Panc1 (cell line): Measurements from ENCODE around the gene PYM1. TPM values are rescaled to one million over a fixed set of nuclear protein-coding genes. Genes with fewer than 3 reads are reported as not detected.

Experiments used
- ATAC-seq: fragments of 200-7000 bp; cut with Tn5 transposase; 2 replicates; pipeline ENCODE4 v1.9.1; 2020; ENCODE audit warnings: mild to moderate bottlenecking, moderate library complexity
- BruUV-seq: library from RNA; stranded (reverse); fragments of 400-500 nt; replicated peaks from 2 replicates; lab custom pipeline; 2021; lab: Mats Ljungman, UMichigan
- CTCF ChIA-PET: fragments of 300-600 bp; sonication (Branson Sonifier 250); formaldehyde crosslinking; loops from one replicate; lab custom pipeline; 2022; ENCODE audit warnings: antibody characterized with exemption; lab: Charles Lee
- POLR2A ChIA-PET: fragments of 300-600 bp; sonication (Branson Sonifier 250); formaldehyde crosslinking; loops from one replicate; lab custom pipeline; 2022; ENCODE audit warnings: antibody characterized with exemption; lab: Charles Lee
- DNase-seq: peaks from one replicate; pipeline ENCODE4 v3.0.0-alpha.2; 2010; ENCODE audit warnings: low read depth, low spot score
- H3K27ac ChIP-seq: 2 replicates; pipeline ENCODE4 v1.5.1; 2011; ENCODE audit warnings: mild to moderate bottlenecking, low read length, inconsistent platforms
- H3K27me3 ChIP-seq: fragments of 200-500 bp; sonication (Bioruptor generic); 2 replicates; pipeline ENCODE4 v1.6.0; 2014; ENCODE audit warnings: low read length, inconsistent platforms; ENCODE audit not compliant: control insufficient read depth, insufficient read depth
- H3K36me3 ChIP-seq: fragments of 200-500 bp; sonication (Bioruptor generic); 2 replicates; pipeline ENCODE4 v1.5.1; 2014; ENCODE audit warnings: inconsistent platforms, mild to moderate bottlenecking, low read length, moderate library complexity; ENCODE audit not compliant: control insufficient read depth, insufficient read depth
- H3K4me1 ChIP-seq: 2 replicates; pipeline ENCODE4 v1.5.1; 2011; ENCODE audit warnings: inconsistent platforms, mild to moderate bottlenecking, low read length, moderate library complexity; ENCODE audit not compliant: control insufficient read depth, insufficient read depth
- H3K4me3 ChIP-seq, 2 experiments: 2 replicates each; pipeline ENCODE4 v1.5.1; 2011 to 2012; ENCODE audit warnings: low read depth in 2 of 2, low read length in 2 of 2, mild to moderate bottlenecking in 2 of 2, inconsistent platforms in 1 of 2, moderate library complexity in 1 of 2
- H3K9me3 ChIP-seq: fragments of 200-500 bp; sonication (Bioruptor generic); 2 replicates; pipeline ENCODE4 v1.5.1; 2014; ENCODE audit warnings: low read depth, mild to moderate bottlenecking, inconsistent platforms, low read length, moderate library complexity; ENCODE audit not compliant: control insufficient read depth, insufficient read depth
- CTCF ChIP-seq: fragments of 450-650 bp; IDR thresholded peaks from 2 replicates; pipeline ENCODE4 v1.5.1; 2017; ENCODE audit warnings: mild to moderate bottlenecking
- POLR2AphosphoS5 ChIP-seq: IDR thresholded peaks from 2 replicates; pipeline ENCODE4 v1.6.1; 2012; ENCODE audit warnings: mild to moderate bottlenecking, low read depth, low read length, moderate library complexity
- REST ChIP-seq, 2 experiments: IDR thresholded peaks; 2 replicates each; pipeline ENCODE4 v1.6.1; 2011 to 2012; ENCODE audit warnings: low read depth in 2 of 2, control low read depth in 1 of 2, low read length in 1 of 2, mild to moderate bottlenecking in 1 of 2, moderate library complexity in 1 of 2; ENCODE audit not compliant: insufficient read depth in 1 of 2
- SIN3A ChIP-seq: IDR thresholded peaks from 2 replicates; pipeline ENCODE4 v1.6.1; 2012; ENCODE audit warnings: low read depth, mild to moderate bottlenecking, low read length, moderate library complexity, borderline replicate concordance; ENCODE audit not compliant: insufficient read depth
- in situ Hi-C: cut with HindIII; loops from 2 replicates; pipeline ENCODE4 v1.10.0; 2016; ENCODE audit warnings: low sequenced_read_pairs, low pct_unique_long_range_greater_than_20kb
- intact Hi-C: fragments of 100-400 bp; cut with micrococcal nuclease; formaldehyde crosslinking; loops from one replicate; pipeline ENCODE4 v1.10.0; 2022; ENCODE audit not compliant: unreplicated experiment
- total RNA-seq: library from RNA; stranded (reverse); gene quantifications from one replicate; pipeline ENCODE4 v1.2.1, GENCODE V29; 2021; ENCODE audit not compliant: unreplicated experiment

The PYM1 gene
- total RNA-seq, 1 experiment from 2014 or later: 32.2 TPM

GRCh38 chr12:55930771-55931316 is 3.1 kb upstream of the PYM1 start, which contains the start of gene DGKA:
TSS of gene DGKA (plus strand) at chr12:55931162. CDS start at chr12:55936504, 5,342 bp downstream.
- in situ Hi-C loops: no loop called here
- Histone ChIP-seq H3K4me3 (peak within 1 kb of the TSS; percentile 46 to 69), H3K27ac (peak within 1 kb of the TSS; percentile 69), H3K27me3 (peaks cover 14% of the 10 kb centered on the region; the same call in 1 of the 2 replicates), H3K36me3 (no peaks in the 10 kb centered on the region; the same call in 1 of the 2 replicates), H3K4me1 (peaks cover 33% of the 10 kb centered on the region), H3K9me3 (no peaks in the 10 kb centered on the region)
- peak; percentile 53 for ATAC-seq
- intact Hi-C loops: no loop called here
- no TSS peak for BruUV-seq
- TF ChIP-seq CTCF (peak; percentile 84), SIN3A (no peak)
- peak; percentile 67 for DNase-seq
- CTCF ChIA-PET: interaction anchor here (0.5 to 2.1 kb wide), 8 partner anchors 9 to 104 kb away, joined by 3 to 22 read pairs (median 4); partner anchors contain the start of genes DNAJC14 and RAB5B
- POLR2A ChIA-PET: interaction anchor here (0.6 kb wide), 1 partner anchor 1916 kb away, joined by 7 read pairs; the partner anchor contains the start of gene CTDSP2

- peak overlapping the region; percentile 66 for H3K27ac ChIP-seq
- H3K4me1 ChIP-seq: peaks cover 39% of the 10 kb centered on the region
- peaks cover 14% of the 10 kb centered on the region; the same call in 1 of the 2 replicates for H3K27me3 ChIP-seq
- no peak overlapping the region for H3K4me3 ChIP-seq
- in situ Hi-C loops: no loop called here
- no peak for ATAC-seq
- intact Hi-C loops: loop anchor here (5.0 kb wide), 1 partner anchor 202 kb away; the partner anchor contains the start of gene CD63
- no peaks in the 10 kb centered on the region for H3K9me3 ChIP-seq
- DNase-seq: no peak
- TF ChIP-seq CTCF: no peak
- BruUV-seq: no TSS peak
- POLR2A ChIA-PET: interaction anchor here (0.5 kb wide), 1 partner anchor 19 kb away, joined by 4 read pairs; no protein-coding TSS in a partner anchor
- CTCF ChIA-PET: interaction anchor here (0.6 kb wide), 1 partner anchor 43 kb away, joined by 3 read pairs; no protein-coding TSS in a partner anchor
- peaks cover 4% of the 10 kb centered on the region; the same call in 1 of the 2 replicates for H3K36me3 ChIP-seq
Measured at GRCh38 chr12:55929306-55929791, 1.7 kb upstream of the PYM1 start.

GRCh38 chr12:55926738-55927587 is 731 bp downstream of the PYM1 start:
- peak; percentile 89 for ATAC-seq
- TF ChIP-seq REST (IDR thresholded peaks at IDR 0.05; ENCODE audit: insufficient read depth in 1 of 2, low read depth in 2 of 2, low read length in 1 of 2) (no peak), POLR2AphosphoS5 (peak; percentile 76; the same call in 1 of the 2 replicates), CTCF (peak; percentile 96)
- peak overlapping the region; percentile 67 to 91 for H3K4me3 ChIP-seq
- BruUV-seq: TSS peak; percentile 97
- ChIA-PET CTCF (interaction anchor here (0.6 to 0.7 kb wide), 5 partner anchors 13 to 152 kb away, joined by 3 to 11 read pairs (median 8); no protein-coding TSS in a partner anchor), POLR2A (interaction anchor here (0.6 to 1.3 kb wide), 3 partner anchors 29 to 110 kb away, joined by 3 to 13 read pairs (median 5); no protein-coding TSS in a partner anchor)
- intact Hi-C loops: loop anchor here (2.0 to 5.0 kb wide), 2 partner anchors 98 to 200 kb away; partner anchors contain the start of genes CD63 and DNAJC14
- H3K27me3 ChIP-seq: no peaks in the 10 kb centered on the region
- H3K36me3 ChIP-seq: peaks cover 4% of the 10 kb centered on the region; the same call in 1 of the 2 replicates
- peaks cover 32% of the 10 kb centered on the region for H3K4me1 ChIP-seq
- no peaks in the 10 kb centered on the region for H3K9me3 ChIP-seq
- peak overlapping the region; percentile 100 for H3K27ac ChIP-seq
- DNase-seq: peak; percentile 84
- in situ Hi-C loops: no loop called here
